ENCODE measurements around the gene M1AP. TPM values are rescaled to one million over a fixed set of nuclear protein-coding genes. Genes with fewer than 3 reads are reported as not detected.

Gene M1AP
- total and polyA plus RNA-seq, 2 of the 4 experiments (the other 2 are of a cell fraction) = 0.03 TPM; not detected in 1

DNA sequence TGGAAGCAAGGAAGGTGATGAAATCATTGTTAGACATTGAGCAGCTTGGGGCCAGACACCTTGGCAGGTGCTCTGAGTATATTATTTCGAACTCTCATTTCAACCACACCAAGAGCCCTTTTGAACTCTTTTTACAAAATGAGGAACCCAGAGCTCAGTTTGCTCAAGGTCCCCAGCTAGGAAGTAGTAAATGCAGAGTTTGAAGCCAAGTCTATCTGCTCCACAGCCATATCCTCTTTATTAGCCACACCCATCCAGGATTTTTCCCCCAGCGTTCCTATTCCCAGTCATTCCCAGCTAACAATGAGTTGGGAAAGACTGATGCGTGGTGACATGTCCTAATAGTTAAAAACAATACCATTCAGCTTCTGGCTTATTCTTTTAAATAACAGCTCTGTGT is 46.2 kb upstream of the M1AP start:
- Histone ChIP-seq H3K9me3 (ENCODE audit: control insufficient read depth, insufficient read depth, low read length) (no peaks in the 10 kb centered on the region), H3K56ac (ENCODE audit: extremely low read depth, insufficient read depth, low read length) (no peak overlapping the region), H3K14ac (replicated peaks; ENCODE audit: low read depth, low read length) (no peak overlapping the region), H2BK20ac (ENCODE audit: low read depth, low read length) (no peak overlapping the region), H2AK9ac (replicated peaks; ENCODE audit: low read depth, low read length, poor library complexity) (no peak overlapping the region), H3K27ac (ENCODE audit: insufficient read depth, low read length) (no peak overlapping the region), H2BK120ac (ENCODE audit: low read depth, low read length) (no peak overlapping the region), H4K5ac (ENCODE audit: low read depth, low read length) (no peak overlapping the region), H3K4me3 (ENCODE audit: insufficient read depth, low read depth, low read length) (no peak overlapping the region), H3K4me1 (ENCODE audit: control insufficient read depth, insufficient read depth, low read length) (peaks cover 19% of the 10 kb centered on the region), H2BK5ac (ENCODE audit: low read depth, low read length, poor library complexity, severe bottlenecking) (no peak overlapping the region), H3K4me2 (ENCODE audit: low read depth, low read length) (no peak overlapping the region), H2AFZ (replicated peaks; ENCODE audit: low read length, poor library complexity) (no peak overlapping the region), H2BK15ac (ENCODE audit: low read depth, low read length) (0 out of 3 replicates have a peak overlapping the region, but pooled peaks have one; percentile 9), H4K8ac (ENCODE audit: low read depth in 2 of 2, low read length in 2 of 2) (no peak overlapping the region), H3K27me3 (ENCODE audit: control insufficient read depth, insufficient read depth, low read length) (no peaks in the 10 kb centered on the region), H4K20me1 (ENCODE audit: insufficient read depth, low read length) (no peaks in the 10 kb centered on the region), H3K4ac (ENCODE audit: low read depth, low read length) (no peak overlapping the region), H3K79me1 (ENCODE audit: low read depth in 1 of 2, low read length in 2 of 2) (no peaks in the 10 kb centered on the region), H4K91ac (ENCODE audit: insufficient read depth, low read depth, low read length) (no peak overlapping the region), H3K18ac (ENCODE audit: low read depth, low read length) (no peak overlapping the region), H3K36me3 (ENCODE audit: control insufficient read depth, insufficient read depth, low read length) (no peaks in the 10 kb centered on the region), H3K9ac (ENCODE audit: low read depth, low read length) (no peak overlapping the region), H2AK5ac (ENCODE audit: low read depth, low read length) (no peak overlapping the region), H3K23ac (ENCODE audit: low read depth, low read length) (no peak overlapping the region), H3K9me1 (ENCODE audit: insufficient read depth, low read length) (no peaks in the 10 kb centered on the region; the same call in 1 of the 2 replicates)
- DNase-seq (no peak), ATAC-seq (ENCODE audit: low read depth) (no peak)
- no CpG with 5 or more reads among the region's 3 CpGs for WGBS, 2 experiments (ENCODE audit: extremely low coverage in 2 of 2, insufficient read length in 1 of 2)
- dilution Hi-C loops (cut with HindIII; ENCODE audit: low sequenced_read_pairs, unreplicated experiment) = no loop called here
- no TSS peak for BruUV-seq (replicated peaks)
- CTCF ChIA-PET = interaction anchor here (1.1 to 1.2 kb wide), 2 partner anchors 181 kb away, joined by 3 to 7 read pairs; no protein-coding TSS in a partner anchor
- TF ChIP-seq, protein P1, sequence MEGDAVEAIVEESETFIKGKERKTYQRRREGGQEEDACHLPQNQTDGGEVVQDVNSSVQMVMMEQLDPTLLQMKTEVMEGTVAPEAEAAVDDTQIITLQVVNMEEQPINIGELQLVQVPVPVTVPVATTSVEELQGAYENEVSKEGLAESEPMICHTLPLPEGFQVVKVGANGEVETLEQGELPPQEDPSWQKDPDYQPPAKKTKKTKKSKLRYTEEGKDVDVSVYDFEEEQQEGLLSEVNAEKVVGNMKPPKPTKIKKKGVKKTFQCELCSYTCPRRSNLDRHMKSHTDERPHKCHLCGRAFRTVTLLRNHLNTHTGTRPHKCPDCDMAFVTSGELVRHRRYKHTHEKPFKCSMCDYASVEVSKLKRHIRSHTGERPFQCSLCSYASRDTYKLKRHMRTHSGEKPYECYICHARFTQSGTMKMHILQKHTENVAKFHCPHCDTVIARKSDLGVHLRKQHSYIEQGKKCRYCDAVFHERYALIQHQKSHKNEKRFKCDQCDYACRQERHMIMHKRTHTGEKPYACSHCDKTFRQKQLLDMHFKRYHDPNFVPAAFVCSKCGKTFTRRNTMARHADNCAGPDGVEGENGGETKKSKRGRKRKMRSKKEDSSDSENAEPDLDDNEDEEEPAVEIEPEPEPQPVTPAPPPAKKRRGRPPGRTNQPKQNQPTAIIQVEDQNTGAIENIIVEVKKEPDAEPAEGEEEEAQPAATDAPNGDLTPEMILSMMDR (conservative IDR thresholded peaks at IDR 0.05; ENCODE audit: low read depth, low read length) = no peak
- no peak for TF ChIP-seq RFX5 (IDR thresholded peaks at IDR 0.05; ENCODE audit: low read depth, low read length)
- no peak for TF ChIP-seq MAFK (IDR thresholded peaks at IDR 0.05; ENCODE audit: low read depth, low read length)
- no peak for TF ChIP-seq RAD21 (IDR thresholded peaks at IDR 0.05; ENCODE audit: low read length)
- TF ChIP-seq CEBPB (IDR thresholded peaks at IDR 0.05; ENCODE audit: low read depth, low read length) = no peak
- intact Hi-C loops (cut with micrococcal nuclease) = loop anchor here (5.0 to 10.0 kb wide), 3 partner anchors 168 to 933 kb away; no protein-coding TSS in a partner anchor
- POLR2A ChIA-PET (ENCODE audit: unreplicated experiment) = no interaction called here
- in situ Hi-C loops (cut with MboI; ENCODE audit: low sequenced_read_pairs) = loop anchor here (25.0 kb wide), 2 partner anchors 718 to 918 kb away; no protein-coding TSS in a partner anchor
